NCI-H1436 (cell line): ENCODE data around the gene DENND1B.

Experiments used
- DNase-seq: peaks from one replicate; lab custom pipeline; 2025; lab: John Stamatoyannopoulos, UW

DENND1B gene

GRCh38 chr1:197775282-197776262 is at the start of gene DENND1B:
DENND1B (minus strand) TSS chr1:197775480; CDS start chr1:197775155, 325 bp downstream.
- peak; percentile 82 for DNase-seq

- no peak for DNase-seq
These were observed 39.0 kb upstream of the DENND1B start for GRCh38 chr1:197814306-197814705.

GRCh38 chr1:197813741-197814140 is 38.5 kb upstream of the DENND1B start:
- no peak for DNase-seq

GRCh38 chr1:197811769-197812168 is 36.5 kb upstream of the DENND1B start:
- DNase-seq, result no peak

GRCh38 chr1:197810812-197811211 is 35.5 kb upstream of the DENND1B start:
- no peak for DNase-seq

GRCh38 chr1:197808880-197809279 is 33.6 kb upstream of the DENND1B start:
- DNase-seq, result no peak

GRCh38 chr1:197807739-197808453 is 32.6 kb upstream of the DENND1B start:
- DNase-seq, result no peak

- no peak for DNase-seq
These were observed 31.9 kb upstream of the DENND1B start for GRCh38 chr1:197807216-197807615.

GRCh38 chr1:197806718-197807117 is 31.4 kb upstream of the DENND1B start:
- DNase-seq, result no peak

GRCh38 chr1:197801684-197802083 is 26.4 kb upstream of the DENND1B start:
- DNase-seq, result no peak

GRCh38 chr1:197801111-197801482 is 25.8 kb upstream of the DENND1B start:
- no peak for DNase-seq

- DNase-seq, result no peak
These were observed 25.3 kb upstream of the DENND1B start for GRCh38 chr1:197800379-197801110.

GRCh38 chr1:197799271-197799670 is 24.0 kb upstream of the DENND1B start:
- peak; percentile 9 for DNase-seq

- no peak for DNase-seq
These were observed 23.2 kb upstream of the DENND1B start for GRCh38 chr1:197798492-197798891.

- no peak for DNase-seq
These were observed 21.7 kb upstream of the DENND1B start for GRCh38 chr1:197797010-197797409.

- no peak for DNase-seq
These were observed 13.8 kb upstream of the DENND1B start for GRCh38 chr1:197788741-197789739.

GRCh38 chr1:197787623-197788536 is 12.6 kb upstream of the DENND1B start:
- no peak for DNase-seq

GRCh38 chr1:197787056-197787455 is 11.8 kb upstream of the DENND1B start:
- no peak for DNase-seq

GRCh38 chr1:197786280-197786679 is 11.0 kb upstream of the DENND1B start:
- no peak for DNase-seq

- DNase-seq, result no peak
These were observed 8.2 kb upstream of the DENND1B start for GRCh38 chr1:197783510-197783948.
